SK-N-SH treated with all-trans-retinoic acid at 6 μM for 48 hours (cell line): ENCODE data around the gene C20orf144.

Experiments
- ATAC-seq: fragments of 200-7000 bp; cut with Tn5 transposase; 3 replicates; pipeline ENCODE4 v1.9.1; 2020; ENCODE audit warnings: mild to moderate bottlenecking, moderate library complexity
- ARNTL ChIP-seq: fragments of 450-650 bp; formaldehyde crosslinking; IDR thresholded peaks from 2 replicates; pipeline ENCODE4 v1.5.0; 2020; ENCODE audit warnings: low read depth, mild to moderate bottlenecking, moderate library complexity, borderline replicate concordance
- BACH2 ChIP-seq: fragments of 250-450 bp; sonication (Bioruptor Pico); IDR thresholded peaks from 2 replicates; pipeline ENCODE4 v1.9.0; 2021; ENCODE audit warnings: mild to moderate bottlenecking, borderline replicate concordance
- CREB5 ChIP-seq: fragments of 250-450 bp; sonication (Bioruptor Pico); IDR thresholded peaks from 2 replicates; pipeline ENCODE4 v1.5.1; 2020; ENCODE audit warnings: low read depth, mild to moderate bottlenecking, moderate library complexity
- CSDC2 ChIP-seq: fragments of 250-450 bp; sonication (Bioruptor Pico); IDR thresholded peaks from 2 replicates; pipeline ENCODE4 v1.5.0; 2020; ENCODE audit warnings: mild to moderate bottlenecking, moderate library complexity
- ESRRG ChIP-seq: fragments of 250-450 bp; sonication (Bioruptor Pico); IDR thresholded peaks from 2 replicates; pipeline ENCODE4 v1.6.1; 2021; ENCODE audit warnings: mild to moderate bottlenecking
- GLIS3 ChIP-seq: fragments of 250-450 bp; sonication (Bioruptor Pico); IDR thresholded peaks from 2 replicates; pipeline ENCODE4 v1.5.0; 2020; ENCODE audit warnings: mild to moderate bottlenecking, moderate library complexity
- ISL1 ChIP-seq: fragments of 250-450 bp; sonication (Bioruptor Pico); IDR thresholded peaks from 2 replicates; pipeline ENCODE4 v2.1.2; 2022; ENCODE audit warnings: mild to moderate bottlenecking, moderate library complexity
- PATZ1 ChIP-seq: fragments of 250-450 bp; sonication (Bioruptor Pico); IDR thresholded peaks from 2 replicates; pipeline ENCODE4 v1.8.0; 2020; ENCODE audit warnings: mild to moderate bottlenecking, moderate library complexity, borderline replicate concordance
- POU6F1 ChIP-seq: fragments of 250-450 bp; sonication (Bioruptor Pico); IDR thresholded peaks from 2 replicates; pipeline ENCODE4 v1.8.0; 2021; ENCODE audit warnings: low read depth, mild to moderate bottlenecking, moderate library complexity, borderline replicate concordance
- RARB ChIP-seq: fragments of 250-450 bp; sonication (Bioruptor Pico); IDR thresholded peaks from 2 replicates; pipeline ENCODE4 v1.8.0; 2021; ENCODE audit warnings: mild to moderate bottlenecking, moderate library complexity
- TCF4 ChIP-seq: fragments of 250-450 bp; sonication (Bioruptor Pico); IDR thresholded peaks from 2 replicates; pipeline ENCODE4 v1.8.0; 2021; ENCODE audit warnings: mild to moderate bottlenecking, moderate library complexity, borderline replicate concordance
- TOX ChIP-seq: fragments of 250-450 bp; sonication (Bioruptor Pico); IDR thresholded peaks from 2 replicates; pipeline ENCODE4 v1.8.0; 2021; ENCODE audit warnings: mild to moderate bottlenecking, moderate library complexity, borderline replicate concordance
- TSHZ2 ChIP-seq: fragments of 250-450 bp; sonication (Bioruptor Pico); IDR thresholded peaks from 2 replicates; pipeline ENCODE4 v1.5.0; 2020; ENCODE audit warnings: mild to moderate bottlenecking, moderate library complexity
- ZC3H10 ChIP-seq: fragments of 250-450 bp; sonication (Bioruptor Pico); IDR thresholded peaks from 2 replicates; pipeline ENCODE4 v1.5.1; 2021; ENCODE audit warnings: mild to moderate bottlenecking, moderate library complexity
- ZFP30 ChIP-seq: fragments of 450-650 bp; formaldehyde crosslinking; IDR thresholded peaks from 2 replicates; pipeline ENCODE4 v1.5.0; 2022; ENCODE audit warnings: mild to moderate bottlenecking, moderate library complexity
- ZNF565 ChIP-seq: fragments of 450-650 bp; formaldehyde crosslinking; conservative IDR thresholded peaks from 2 replicates; pipeline ENCODE4 v1.5.0; 2020; ENCODE audit warnings: low read depth, mild to moderate bottlenecking, moderate library complexity
- ZNF70 ChIP-seq: fragments of 450-650 bp; formaldehyde crosslinking; IDR thresholded peaks from 2 replicates; pipeline ENCODE4 v1.5.0; 2020; ENCODE audit warnings: mild to moderate bottlenecking, moderate library complexity
- ZNF8 ChIP-seq: fragments of 450-650 bp; formaldehyde crosslinking; IDR thresholded peaks from 2 replicates; pipeline ENCODE4 v1.5.0; 2020; ENCODE audit warnings: mild to moderate bottlenecking, moderate library complexity

Gene C20orf144

GRCh38 chr20:33653900-33654596 lies 8.1 kb upstream of the C20orf144 start:
- no peak for ATAC-seq
- TF ChIP-seq TCF4 (CRISPR knock-in tag) (no peak), ZNF70 (CRISPR knock-in tag) (no peak), POU6F1 (CRISPR knock-in tag) (no peak), ZFP30 (CRISPR knock-in tag) (no peak), CSDC2 (no peak), ESRRG (CRISPR knock-in tag) (no peak), CREB5 (no peak), ISL1 (CRISPR knock-in tag) (no peak), ARNTL (CRISPR knock-in tag) (no peak), TOX (CRISPR knock-in tag) (no peak), RARB (CRISPR knock-in tag) (no peak), GLIS3 (no peak)
- TF ChIP-seq, all 23 proteins: peak for 0

GRCh38 chr20:33654680-33655161 lies 7.4 kb upstream of the C20orf144 start:
- ATAC-seq, result no peak
- no peak for TF ChIP-seq ZNF565
- TF ChIP-seq CREB5, result no peak
- TF ChIP-seq ZNF8 (CRISPR knock-in tag), result no peak
- no peak for TF ChIP-seq TSHZ2 (CRISPR knock-in tag)
- TF ChIP-seq ZFP30 (CRISPR knock-in tag), result no peak
- TF ChIP-seq PATZ1 (CRISPR knock-in tag), result no peak
- TF ChIP-seq BACH2 (CRISPR knock-in tag), result no peak

- ATAC-seq, result no peak
- TF ChIP-seq CSDC2 (no peak), ZC3H10 (CRISPR knock-in tag) (no peak), GLIS3 (no peak)
Observed at GRCh38 chr20:33655164-33655563, 7.0 kb upstream of the C20orf144 start.

- no peak for ATAC-seq
- TF ChIP-seq ZNF70 (CRISPR knock-in tag) (no peak), GLIS3 (no peak), TSHZ2 (CRISPR knock-in tag) (no peak), ESRRG (CRISPR knock-in tag) (no peak), ZNF8 (CRISPR knock-in tag) (no peak), CREB5 (no peak), PATZ1 (CRISPR knock-in tag) (no peak), ZC3H10 (CRISPR knock-in tag) (no peak)
Observed at GRCh38 chr20:33656010-33656782, 5.9 kb upstream of the C20orf144 start.
